Smooth muscle cell of the brain vasculature (primary cell): ENCODE measurements around the gene TMEM178B.
A peak's percentile ranks its signal among the peaks of the same experiment; 100 is the strongest.
"Not testable (repeated sequence)": the region's sequence is repeated elsewhere in the genome, so short reads cannot be mapped to it uniquely, and the experiment has no call there.

Experiments
- DNase-seq: peaks from one replicate; pipeline ENCODE4 v3.0.0-alpha.2; 2012; ENCODE audit warnings: low read depth, low spot score

TMEM178B gene

DNA sequence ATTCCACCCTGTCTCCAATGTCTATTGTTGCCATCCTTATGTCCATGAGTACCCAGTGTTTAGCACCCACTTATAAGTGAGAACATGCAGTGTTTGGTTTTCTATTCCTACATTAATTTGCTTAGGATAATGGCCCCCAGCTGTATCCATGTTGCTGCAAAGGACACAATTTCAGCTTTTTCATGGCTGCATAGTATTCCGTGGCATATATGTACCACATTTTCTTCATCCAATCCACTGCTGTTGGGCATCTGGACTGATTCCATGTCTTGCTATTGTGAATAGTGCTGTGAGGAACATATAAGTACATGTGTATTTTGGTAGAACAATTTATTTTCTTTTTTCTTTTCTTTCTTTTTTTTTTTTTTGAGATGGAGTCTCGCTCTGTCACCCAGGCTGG lies 68.2 kb downstream of the TMEM178B start:
- DNase-seq, result no peak

DNA sequence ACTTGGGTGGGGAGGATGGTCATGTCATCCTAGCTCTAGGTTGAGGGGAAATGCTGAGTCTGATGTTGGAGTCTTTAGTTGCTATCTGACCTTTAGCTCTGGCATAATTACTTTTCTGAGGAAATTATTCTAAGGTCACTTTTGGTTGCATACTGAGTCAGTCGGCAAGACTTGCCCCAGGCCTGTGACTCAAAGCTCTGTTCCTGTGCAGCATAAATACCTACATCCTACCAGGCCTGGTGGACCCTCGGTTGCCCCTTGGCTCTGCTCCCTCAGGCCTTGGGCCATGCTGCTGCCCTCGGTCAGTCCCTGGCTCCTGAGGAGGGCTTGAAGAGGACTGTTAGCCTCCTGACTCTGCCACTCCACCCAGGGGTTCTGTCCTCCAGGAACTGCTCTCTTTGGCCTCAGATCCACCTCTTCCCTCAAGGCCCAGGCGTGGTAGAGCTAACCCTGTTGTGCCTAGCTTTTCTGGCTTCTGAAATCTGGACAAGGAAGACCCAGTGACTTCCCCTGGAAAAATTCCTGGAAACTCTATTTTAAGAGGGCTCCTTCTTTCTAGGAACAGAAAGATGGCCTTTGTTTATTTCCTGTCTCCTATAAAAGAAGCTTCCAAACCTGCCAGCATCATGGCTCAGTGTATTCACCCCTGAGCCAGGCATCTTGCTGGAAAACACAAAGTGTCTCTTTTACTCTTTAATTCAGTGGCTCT lies 71.2 kb downstream of the TMEM178B start:
- DNase-seq, result no peak

DNA sequence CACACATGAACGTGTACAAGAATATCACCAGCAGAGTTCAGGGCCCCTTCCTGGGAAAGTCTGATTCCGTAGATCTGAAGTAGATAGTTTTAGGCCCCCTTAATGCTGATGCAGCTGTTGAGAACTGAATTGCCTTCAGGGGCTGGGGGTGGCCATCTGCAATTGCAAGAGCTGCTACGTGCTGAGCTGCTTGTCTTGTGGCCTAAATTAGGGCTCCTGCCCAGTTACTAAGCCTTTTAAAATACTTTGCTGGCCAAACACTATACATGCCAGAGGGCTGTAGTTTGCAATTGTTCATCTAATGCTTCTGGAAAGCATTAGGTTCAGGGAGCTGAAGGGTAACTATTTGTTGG lies 71.7 kb downstream of the TMEM178B start:
- DNase-seq, result no peak

DNA sequence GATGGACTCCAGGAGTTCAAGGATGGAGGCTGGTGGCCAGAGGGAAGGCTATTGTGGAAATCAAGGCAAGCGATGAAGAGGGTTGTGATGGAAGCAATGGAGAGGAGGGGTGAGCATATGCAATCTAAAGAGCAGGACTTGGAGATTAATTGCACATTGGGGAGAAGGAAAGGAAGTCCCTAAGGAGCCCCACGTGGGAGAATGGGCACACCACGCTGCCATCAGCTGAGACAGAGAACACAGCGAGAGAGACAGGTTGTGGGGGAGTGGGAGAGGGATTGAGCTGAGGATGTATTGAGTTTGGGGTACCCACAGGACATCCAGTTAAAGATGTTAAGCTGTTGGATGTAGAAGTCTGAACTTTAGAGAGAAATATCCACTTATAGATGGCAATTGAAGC lies 73.6 kb downstream of the TMEM178B start:
- DNase-seq, result no peak

DNA sequence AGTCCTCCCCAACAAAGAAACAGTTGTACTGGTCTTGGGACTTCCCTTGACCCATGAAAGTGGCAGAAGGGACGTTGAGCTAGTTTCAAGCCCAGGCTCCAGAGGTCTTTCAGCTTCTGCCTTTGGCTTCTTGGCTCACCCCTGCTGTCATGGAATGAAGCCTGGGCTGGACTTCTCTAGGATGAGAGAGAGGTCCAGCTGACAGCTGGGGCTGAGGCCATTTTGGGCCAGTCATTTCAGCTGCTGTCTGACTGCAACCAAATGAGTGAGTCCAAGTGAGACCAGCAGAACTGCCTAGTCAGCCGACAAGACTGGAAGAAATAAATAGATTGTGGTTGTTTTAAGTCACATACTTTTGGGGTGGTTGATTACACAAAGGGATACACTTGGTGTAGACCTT lies 76.6 kb downstream of the TMEM178B start:
- no peak for DNase-seq

DNA sequence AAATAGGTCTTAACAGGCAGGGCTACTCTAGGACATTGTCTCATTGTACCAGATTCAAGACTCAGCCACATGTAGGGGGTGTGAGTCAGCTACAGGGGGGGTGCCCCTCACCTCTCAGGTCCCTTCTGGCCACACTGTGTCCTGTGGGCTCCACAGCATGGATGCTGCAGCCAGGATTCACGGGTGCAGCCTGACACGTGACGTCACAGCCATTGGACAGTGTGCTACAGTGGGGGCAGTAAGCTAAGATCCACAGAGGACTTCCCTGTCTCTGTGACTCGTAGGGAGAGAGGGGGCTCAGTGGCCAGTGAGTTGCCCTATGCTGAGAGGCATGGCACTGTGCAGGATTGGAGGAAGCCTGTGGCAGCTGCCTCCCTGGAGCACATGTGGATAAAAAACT lies 77.9 kb downstream of the TMEM178B start:
- no peak for DNase-seq

DNA sequence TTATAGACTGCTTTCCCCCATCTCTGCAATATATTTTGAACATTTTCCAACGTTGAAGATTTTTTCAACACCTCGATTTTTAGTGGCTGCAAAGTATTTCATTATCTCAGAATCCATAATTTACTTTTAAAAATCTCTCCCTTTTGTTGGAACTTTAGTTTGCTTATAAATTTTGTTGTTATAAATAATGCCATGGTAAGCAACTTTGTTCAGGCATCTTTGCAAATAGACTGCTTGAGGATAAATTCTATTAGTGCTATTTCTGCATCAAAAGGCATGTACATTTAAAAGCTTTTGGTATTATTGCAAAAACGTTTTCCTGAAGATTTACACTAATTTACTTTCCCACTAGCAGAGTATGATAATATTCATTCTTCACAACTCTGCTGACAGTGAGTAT lies 79.4 kb downstream of the TMEM178B start:
- no peak for DNase-seq

DNA sequence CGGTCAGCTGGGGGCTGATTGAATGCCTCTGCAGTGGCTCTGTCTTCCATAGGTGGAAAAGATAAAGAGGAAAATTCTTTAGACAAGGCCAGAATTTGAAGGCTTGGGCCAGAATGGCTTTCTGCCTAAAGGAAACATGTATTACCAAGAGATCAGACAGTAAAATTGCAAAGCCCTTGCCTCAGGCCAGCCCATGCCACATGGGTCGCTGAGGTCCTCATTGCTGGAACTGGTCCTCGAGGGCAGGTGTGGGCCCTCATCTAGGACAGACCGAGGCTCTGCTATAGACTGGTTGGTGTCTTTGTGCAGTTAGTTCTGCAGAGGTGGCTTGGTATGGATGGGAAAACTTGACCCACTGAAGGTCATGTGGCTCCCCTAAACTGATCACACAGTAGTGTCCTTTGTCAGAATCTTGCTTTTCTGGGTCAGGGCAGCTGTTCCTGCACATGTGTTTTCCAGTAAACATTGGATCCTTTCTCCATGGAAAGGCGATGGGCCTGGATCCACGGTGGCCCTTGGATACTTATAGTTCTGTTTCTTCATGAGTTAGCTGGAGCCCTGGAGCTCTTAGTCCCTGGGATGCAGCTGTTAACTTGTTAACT lies 80.4 kb downstream of the TMEM178B start:
- DNase-seq, result no peak

DNA sequence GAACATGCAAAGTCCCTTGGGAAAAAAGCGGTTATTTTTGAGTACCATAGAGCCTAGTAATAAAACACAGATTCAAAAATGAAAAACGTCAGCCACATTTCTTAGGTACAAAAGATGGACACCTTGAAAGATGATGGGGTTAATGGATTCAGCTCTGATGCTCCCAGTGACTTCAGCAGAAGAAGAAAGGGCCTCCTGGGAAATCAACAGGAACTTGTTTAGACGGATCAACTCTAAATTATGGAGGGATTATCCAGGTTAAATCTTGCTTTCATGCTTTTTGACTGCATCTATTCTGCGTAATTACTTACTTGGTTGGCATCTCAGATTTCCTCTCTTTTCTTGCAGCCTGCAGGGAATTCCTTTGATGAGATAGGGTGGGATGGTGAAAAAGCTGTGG lies 82.5 kb downstream of the TMEM178B start:
- DNase-seq, result no peak

DNA sequence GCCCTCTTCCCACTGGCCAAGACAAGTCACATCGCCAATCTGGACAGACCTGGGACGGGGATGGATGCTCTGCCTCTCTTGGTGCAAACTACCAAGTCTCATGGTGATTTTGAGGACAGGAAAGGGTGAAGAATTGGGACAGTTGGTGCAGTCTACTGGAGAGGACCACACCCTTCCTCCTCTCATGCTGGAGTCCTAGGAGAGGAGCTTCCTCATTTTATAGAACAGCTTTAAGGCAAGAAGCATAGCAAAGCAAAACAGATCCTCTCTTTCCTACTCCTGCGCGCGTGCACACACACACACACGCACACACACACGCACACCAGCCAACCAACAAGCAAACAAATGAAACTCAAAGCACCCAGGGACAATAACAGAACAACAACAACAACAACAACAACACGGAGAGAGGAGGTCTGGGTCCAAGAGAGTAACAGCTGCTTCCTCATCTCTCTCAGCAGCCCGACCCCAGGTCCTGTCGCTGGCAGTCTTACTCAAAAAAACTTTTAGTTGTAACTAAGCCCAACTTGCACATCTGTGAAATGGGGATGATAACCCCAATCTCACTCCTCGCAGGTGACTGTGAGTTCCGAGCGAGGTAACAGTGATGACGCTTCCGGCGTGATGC lies 83.4 kb downstream of the TMEM178B start:
- DNase-seq, result no peak

DNA sequence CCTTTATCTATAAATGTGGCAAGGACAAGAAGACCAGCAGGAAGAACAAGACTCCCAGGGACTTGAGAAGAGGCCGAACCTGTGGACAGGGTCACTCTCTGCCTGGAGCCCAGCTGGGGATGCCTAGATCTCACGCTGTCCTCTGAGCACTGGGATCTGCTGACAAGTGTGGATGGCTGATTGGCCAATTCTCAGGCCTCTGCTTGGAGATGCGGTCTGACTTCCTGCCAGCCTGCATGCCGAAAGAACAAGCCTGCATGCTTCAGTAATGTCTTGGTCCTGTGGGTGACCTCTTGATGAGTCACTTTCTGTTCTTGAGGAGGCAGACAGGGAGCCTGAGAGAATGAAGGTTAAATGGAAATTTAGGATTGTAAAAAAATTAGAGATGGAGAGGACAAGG lies 84.7 kb downstream of the TMEM178B start:
- DNase-seq, result peak; percentile 92

DNA sequence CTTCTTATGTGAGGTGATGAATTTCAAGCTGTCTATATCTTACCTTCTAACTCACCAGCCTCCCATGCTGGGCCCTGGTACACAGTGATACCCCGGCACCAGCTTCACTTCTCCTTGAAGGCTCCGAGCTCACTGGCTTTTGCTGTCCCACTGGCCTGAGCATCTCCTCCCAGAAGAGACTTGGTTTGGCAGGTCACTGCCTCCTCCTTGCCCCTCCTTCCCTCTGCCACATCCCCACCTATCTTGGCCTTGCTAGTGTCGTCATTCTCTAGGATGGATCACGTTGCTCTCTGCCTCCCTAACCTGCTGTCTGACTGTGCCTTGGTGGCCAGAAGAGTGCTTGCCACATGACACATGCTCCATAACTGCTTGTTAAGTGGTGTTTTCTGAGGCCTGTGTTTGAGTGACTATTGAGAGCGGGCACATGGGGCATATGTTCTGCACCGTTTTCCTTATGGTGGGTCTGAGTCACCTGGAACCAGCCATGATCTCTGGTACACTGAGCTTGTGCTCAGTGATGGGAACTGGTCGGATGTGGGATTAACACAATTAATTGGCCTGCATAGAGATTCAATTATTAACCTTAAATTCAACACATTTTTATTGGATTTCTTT lies 86.5 kb downstream of the TMEM178B start:
- DNase-seq, result no peak

DNA sequence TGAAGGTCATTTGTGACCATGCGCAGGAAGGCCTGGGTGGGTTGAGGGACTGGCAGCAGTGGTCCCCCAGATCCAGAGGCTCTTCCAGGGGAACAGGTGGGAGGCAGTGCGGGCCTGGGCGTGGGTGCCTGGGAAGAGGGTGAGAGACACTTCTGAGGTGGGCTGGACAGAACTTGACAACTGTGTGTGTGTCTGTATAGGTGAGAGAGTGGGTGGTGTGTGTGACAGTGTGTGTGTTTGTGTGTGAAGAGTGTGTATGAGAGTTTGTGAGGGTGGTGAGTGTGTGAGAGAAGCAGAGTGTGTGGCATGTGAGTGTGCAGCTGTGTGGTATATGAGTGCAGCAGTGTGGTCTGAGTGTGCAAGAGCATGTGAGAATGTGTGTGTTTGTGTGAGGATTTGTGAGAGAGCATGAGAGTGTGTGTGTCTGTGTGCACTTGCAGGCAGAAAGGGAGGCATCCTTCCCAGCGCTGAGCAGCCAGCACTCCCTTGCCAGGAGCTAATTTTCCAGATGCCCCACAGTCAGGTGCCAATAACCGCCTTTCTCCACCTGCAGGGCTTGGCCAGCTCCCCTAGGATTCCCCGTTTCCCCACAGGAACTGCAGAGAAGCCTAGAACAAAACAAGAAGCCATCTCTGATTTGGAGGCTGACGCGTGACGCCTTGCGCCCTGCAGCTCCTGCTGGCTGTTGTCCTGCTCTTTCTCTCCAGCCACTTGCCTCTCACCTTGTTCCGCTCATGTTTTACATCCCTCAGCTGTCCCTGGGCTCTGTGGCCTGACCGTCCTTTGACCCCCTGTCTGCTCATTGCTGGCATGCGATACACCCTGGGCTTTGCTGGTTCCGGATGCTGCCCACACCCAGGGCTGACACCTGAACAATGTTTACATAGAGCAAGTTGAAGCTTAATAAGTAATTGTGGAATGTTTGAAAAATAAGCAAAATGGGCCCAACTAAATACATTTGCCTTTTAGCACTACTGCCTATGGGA lies 88.0 kb downstream of the TMEM178B start:
- DNase-seq, result no peak

DNA sequence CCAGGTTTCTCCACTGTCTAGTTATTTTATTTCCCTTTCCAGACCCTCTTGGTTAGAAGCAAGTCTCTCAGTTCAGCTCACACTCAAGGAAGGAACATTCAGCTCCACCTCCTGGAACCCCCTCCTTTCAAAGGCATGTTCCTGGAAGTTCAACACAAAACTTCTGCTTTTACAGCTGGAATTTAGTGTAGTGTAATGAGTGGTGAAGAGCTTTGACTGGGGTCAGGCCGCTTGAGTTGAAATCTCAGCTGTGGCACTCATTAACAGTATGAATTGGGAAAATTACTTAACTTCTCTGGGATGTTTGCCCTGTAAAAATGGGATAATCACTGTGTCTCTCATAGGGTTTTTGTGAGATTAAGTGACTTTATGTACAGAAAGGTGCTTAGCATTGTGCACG lies 91.7 kb downstream of the TMEM178B start:
- DNase-seq, result no peak

DNA sequence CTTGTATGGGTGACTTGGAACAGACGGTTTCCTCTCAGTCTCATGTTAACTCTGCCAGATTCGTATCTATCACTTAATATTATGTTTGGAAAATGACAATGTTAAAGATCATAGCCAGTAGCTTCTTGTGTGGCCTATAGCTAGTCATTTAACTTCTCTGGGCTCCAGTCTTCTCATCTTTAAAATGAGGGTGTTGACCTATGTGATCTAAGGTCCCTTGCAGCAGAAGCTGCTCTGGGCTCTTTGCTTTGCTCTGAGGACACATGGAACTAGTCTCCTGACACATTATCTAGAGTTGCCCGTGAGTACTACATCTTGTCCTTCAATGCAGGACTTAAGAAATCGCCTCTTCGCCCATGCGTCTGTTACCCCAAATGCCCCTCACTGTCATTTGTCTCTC lies 93.1 kb downstream of the TMEM178B start:
- no peak for DNase-seq

DNA sequence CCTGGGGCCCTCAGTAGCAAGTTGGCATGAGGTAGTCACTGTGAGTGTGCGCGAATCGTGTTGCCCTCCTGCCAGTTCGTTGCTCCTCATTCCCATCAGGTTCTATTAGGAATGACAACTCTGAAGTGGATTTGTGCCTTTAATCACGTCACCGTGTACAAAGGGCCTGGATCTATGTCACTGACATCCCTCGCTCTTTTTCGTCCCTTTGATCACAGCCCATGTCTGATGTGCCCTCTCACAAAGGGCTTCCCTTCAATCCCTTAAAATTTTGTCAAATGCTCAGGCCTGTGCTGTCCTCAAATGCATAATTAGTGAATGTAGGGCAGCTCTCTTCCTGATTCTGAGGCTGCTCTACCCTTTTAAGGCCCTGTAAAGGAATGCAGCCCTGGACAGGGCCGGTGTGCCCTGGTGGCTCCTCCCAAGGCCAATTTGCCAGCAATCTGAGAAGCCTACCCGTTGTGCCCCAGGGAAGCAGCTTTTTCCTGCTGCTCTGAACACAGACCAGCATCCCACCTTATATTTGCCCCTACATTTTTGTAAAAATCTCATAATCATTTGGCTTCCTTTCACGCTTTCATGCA lies 93.6 kb downstream of the TMEM178B start:
- no peak for DNase-seq

DNA sequence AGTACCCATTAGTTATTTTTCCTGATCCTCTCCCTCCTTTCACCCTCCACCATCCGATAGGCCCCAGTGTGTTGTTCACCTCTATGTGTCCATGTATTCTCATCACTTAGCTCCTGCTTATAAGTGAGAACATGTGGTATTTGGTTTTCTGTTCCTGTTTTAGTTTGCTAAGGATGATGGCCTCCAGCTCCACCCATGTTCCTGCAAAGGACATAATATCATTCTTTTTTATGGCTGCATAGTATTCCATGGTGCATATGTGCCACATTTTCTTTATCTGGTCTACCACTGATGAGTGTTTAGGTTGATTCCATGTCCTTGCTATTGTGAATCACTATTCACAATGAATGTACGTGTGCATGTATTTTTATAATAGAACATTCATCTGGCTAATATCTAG lies 95.3 kb downstream of the TMEM178B start:
- DNase-seq, result not testable (repeated sequence)

DNA sequence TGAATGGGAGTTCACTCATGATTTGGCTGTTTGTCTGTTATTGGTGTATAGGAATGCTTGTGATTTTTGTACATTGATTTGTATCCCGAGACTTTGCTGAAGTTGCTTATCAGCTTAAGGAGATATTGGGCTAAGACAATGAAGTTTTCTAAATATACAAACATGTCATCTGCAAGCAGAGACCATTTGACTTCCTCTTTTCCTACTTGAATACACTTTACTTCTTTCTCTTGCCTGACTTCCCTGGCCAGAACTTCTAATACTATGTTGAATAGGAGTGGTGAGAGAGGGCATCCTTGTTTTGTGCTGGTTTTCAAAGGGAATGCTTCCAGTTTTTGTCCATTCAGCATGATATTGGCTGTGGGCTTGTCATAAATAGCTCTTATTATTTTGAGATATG lies 101.9 kb downstream of the TMEM178B start:
- not testable (repeated sequence) for DNase-seq

DNA sequence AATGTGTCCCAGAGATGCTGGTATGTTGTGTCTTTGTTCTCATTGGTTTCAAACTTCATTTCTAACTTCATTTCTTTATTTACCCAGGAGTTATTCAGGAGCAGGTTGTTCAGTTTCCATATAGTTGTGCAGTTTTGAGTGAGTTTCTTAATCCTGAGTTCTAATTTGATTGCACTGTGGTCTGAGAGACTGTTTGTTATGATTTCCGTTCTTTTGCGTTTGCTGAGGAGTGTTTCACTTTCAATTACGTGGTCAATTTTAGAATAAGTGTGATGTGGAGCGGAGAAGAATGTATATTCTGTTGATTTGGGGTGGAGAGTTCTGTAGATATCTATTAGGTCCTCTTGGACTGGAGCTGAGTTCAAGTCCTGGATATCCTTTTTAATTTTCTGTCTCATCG lies 103.3 kb downstream of the TMEM178B start:
- not testable (repeated sequence) for DNase-seq

DNA sequence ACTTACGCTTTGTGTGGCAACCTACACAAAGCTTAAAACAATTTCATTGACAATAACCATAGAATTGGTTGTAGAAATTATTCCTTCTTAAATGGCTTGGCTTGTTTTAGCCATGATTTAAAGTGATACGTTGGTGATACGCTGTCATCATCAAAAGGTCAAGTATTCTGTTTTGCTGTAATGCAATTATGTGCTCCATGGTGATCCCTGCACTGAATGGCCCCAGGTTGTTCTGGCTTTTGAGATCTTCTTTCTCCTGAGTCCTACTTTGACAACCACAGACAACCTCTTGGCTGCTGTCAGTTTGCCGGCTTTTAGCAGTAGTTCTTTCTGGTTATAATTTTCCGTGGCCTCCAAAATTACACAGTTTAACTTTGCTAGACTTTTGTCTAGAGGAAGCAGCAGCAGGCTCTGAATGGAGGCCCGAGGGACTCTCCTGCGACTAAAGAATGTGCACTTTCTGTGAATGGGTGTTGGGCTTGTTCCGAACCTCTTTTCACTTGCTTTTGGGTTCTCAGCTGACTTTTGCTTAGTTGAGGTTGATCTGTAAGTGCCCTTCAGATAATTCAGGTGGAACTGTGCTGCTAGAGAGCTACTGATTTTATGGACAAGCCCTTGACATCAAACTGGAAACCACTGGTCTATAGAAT lies 104.7 kb downstream of the TMEM178B start:
- no peak for DNase-seq

DNA sequence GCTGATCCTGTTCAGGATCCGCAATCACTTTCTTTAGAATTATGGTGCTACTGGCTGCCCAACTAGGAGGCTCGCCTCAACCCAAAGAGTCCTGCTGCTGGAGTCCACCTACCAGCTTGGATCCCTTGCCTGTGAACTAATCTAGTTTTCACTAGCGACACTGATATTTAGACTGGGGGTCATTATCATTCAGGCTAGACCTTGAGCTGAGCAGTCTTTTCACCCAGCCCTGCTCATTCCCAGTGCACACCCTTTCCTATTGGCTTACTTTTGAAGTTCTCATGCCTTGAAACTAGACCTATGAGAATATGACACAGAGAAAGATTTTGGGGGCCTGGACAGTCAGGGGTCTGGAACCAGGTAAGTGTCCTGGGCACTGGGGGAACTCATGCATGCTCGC lies 107.9 kb downstream of the TMEM178B start:
- no peak for DNase-seq
